ENCODE data around the gene NEK3.

DNA sequence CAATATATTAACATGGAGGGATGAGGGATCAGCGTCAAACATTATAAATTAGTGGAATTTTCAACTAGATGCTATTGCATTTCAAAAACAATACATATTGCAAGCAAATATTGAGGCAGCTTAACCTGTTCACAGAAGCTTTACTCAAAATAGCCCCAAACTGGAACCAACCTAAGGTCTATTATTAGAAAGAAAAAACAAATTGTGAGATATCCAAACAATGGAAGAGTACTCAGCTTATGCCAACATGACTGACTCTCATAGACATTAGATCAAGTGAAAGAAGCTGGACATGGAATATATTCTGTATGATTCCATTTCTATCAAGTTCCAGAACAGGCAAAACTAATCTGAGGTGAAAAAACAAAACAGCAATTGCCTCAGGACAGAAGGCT lies 27.6 kb upstream of the NEK3 start:
- TF ChIP-seq, protein P1, sequence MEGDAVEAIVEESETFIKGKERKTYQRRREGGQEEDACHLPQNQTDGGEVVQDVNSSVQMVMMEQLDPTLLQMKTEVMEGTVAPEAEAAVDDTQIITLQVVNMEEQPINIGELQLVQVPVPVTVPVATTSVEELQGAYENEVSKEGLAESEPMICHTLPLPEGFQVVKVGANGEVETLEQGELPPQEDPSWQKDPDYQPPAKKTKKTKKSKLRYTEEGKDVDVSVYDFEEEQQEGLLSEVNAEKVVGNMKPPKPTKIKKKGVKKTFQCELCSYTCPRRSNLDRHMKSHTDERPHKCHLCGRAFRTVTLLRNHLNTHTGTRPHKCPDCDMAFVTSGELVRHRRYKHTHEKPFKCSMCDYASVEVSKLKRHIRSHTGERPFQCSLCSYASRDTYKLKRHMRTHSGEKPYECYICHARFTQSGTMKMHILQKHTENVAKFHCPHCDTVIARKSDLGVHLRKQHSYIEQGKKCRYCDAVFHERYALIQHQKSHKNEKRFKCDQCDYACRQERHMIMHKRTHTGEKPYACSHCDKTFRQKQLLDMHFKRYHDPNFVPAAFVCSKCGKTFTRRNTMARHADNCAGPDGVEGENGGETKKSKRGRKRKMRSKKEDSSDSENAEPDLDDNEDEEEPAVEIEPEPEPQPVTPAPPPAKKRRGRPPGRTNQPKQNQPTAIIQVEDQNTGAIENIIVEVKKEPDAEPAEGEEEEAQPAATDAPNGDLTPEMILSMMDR (IDR thresholded peaks at IDR 0.05), result no peak
- no peak for TF ChIP-seq EP300 (IDR thresholded peaks at IDR 0.05)
- no peak for TF ChIP-seq POLR2A (IDR thresholded peaks at IDR 0.05)
- no peak for TF ChIP-seq POLR2AphosphoS5 (IDR thresholded peaks at IDR 0.05)

Measured in upper lobe of left lung (tissue), 4 donors.